ENCODE data around the gene B4GALNT4.
"Not testable (repeated sequence)": the region's sequence is repeated elsewhere in the genome, so short reads cannot be mapped to it uniquely, and the experiment has no call there.

Gene B4GALNT4

GRCh38 chr11:419248-420005 is 50.1 kb downstream of the B4GALNT4 start:
- DNase-seq (ENCODE audit: low spot score), result no peak

GRCh38 chr11:420054-420910 is 51.0 kb downstream of the B4GALNT4 start:
- no peak for DNase-seq (ENCODE audit: low spot score)

- no peak for DNase-seq (ENCODE audit: low spot score)
These were observed 51.6 kb downstream of the B4GALNT4 start for GRCh38 chr11:420911-421321.

- no peak for DNase-seq (ENCODE audit: low spot score)
These were observed 53.0 kb downstream of the B4GALNT4 start for GRCh38 chr11:422249-422656.

GRCh38 chr11:424232-424631 is 54.9 kb downstream of the B4GALNT4 start:
- DNase-seq (ENCODE audit: low spot score), result no peak

GRCh38 chr11:424766-425165 is 55.5 kb downstream of the B4GALNT4 start:
- not testable (repeated sequence) for DNase-seq (ENCODE audit: low spot score)

GRCh38 chr11:425301-425700 is 56.0 kb downstream of the B4GALNT4 start:
- DNase-seq (ENCODE audit: low spot score), result no peak

GRCh38 chr11:426851-427250 is 57.6 kb downstream of the B4GALNT4 start:
- no peak for DNase-seq (ENCODE audit: low spot score)

- DNase-seq (ENCODE audit: low spot score), result no peak
These were observed 59.0 kb downstream of the B4GALNT4 start for GRCh38 chr11:428295-428694.

- DNase-seq (ENCODE audit: low spot score), result no peak
These were observed 60.1 kb downstream of the B4GALNT4 start for GRCh38 chr11:429391-429790.

- no peak for DNase-seq (ENCODE audit: low spot score)
These were observed 60.7 kb downstream of the B4GALNT4 start for GRCh38 chr11:429931-430456.

Measured in SK-N-DZ (cell line).